Measurements from ENCODE around the gene NEB. TPM values are rescaled to one million over a fixed set of nuclear protein-coding genes. Genes with fewer than 3 reads are reported as not detected.

NEB gene
- total RNA-seq, 4 donors from 2014 or later, result 0.07 to 0.47 (median 0.21) TPM

DNA sequence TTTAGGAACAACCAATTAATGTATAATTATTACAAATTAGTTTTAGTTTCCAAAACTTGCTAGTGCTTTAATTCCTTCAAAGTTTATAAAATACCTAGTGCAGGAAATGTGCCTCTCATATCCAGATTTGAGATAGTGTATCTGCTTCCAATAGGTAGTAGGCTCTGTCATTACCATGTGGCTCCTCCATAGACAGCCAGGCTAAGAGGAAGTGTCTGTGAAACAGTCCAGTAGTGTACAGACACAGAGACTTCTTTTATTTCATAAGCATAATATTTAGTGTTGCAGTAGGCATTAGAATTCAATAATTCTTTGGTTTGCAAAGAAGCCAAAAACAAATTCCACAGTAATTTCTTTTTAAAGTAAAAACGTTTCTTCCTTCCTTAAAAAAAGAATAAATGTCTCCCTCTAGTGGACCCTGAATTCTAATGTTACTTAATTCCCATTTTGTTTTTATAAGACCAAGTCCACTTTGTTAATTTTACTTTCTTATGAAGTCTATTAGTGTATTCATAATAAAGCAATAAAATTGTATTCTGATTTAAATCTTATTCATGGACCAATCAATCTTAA lies 101.2 kb downstream of the NEB start:
- no peak for ATAC-seq
- no peak for TF ChIP-seq POLR2AphosphoS5 (IDR thresholded peaks at IDR 0.05)
- TF ChIP-seq, protein P1, sequence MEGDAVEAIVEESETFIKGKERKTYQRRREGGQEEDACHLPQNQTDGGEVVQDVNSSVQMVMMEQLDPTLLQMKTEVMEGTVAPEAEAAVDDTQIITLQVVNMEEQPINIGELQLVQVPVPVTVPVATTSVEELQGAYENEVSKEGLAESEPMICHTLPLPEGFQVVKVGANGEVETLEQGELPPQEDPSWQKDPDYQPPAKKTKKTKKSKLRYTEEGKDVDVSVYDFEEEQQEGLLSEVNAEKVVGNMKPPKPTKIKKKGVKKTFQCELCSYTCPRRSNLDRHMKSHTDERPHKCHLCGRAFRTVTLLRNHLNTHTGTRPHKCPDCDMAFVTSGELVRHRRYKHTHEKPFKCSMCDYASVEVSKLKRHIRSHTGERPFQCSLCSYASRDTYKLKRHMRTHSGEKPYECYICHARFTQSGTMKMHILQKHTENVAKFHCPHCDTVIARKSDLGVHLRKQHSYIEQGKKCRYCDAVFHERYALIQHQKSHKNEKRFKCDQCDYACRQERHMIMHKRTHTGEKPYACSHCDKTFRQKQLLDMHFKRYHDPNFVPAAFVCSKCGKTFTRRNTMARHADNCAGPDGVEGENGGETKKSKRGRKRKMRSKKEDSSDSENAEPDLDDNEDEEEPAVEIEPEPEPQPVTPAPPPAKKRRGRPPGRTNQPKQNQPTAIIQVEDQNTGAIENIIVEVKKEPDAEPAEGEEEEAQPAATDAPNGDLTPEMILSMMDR (IDR thresholded peaks at IDR 0.05), result no peak
- TF ChIP-seq POLR2A (IDR thresholded peaks at IDR 0.05), result no peak
- TF ChIP-seq EP300 (IDR thresholded peaks at IDR 0.05), result no peak

GRCh38 chr2:151630372-151630771 lies 103.9 kb downstream of the NEB start:
- TF ChIP-seq EP300 (IDR thresholded peaks at IDR 0.05) (no peak), POLR2AphosphoS5 (IDR thresholded peaks at IDR 0.05) (no peak), POLR2A (IDR thresholded peaks at IDR 0.05) (no peak)
- TF ChIP-seq, protein P1 (IDR thresholded peaks at IDR 0.05), result no peak
- H3K27ac ChIP-seq, result no peak overlapping the region
- H3K4me3 ChIP-seq, result no peak overlapping the region
- H3K27me3 ChIP-seq, result no peaks in the 10 kb centered on the region
- H3K4me1 ChIP-seq, result no peaks in the 10 kb centered on the region
- no peaks in the 10 kb centered on the region for H3K36me3 ChIP-seq
- no peak for ATAC-seq
- 75 to 100% methylated on average over 1 of the region's 1 CpG for WGBS, 2 donors (ENCODE audit: low coverage in 1 of 2)
- peaks cover 0 to 10% (median 0%) of the 10 kb centered on the region in 3 donors for H3K9me3 ChIP-seq

More for the DNA sequence above, 101.2 kb downstream of the NEB start:
- Histone ChIP-seq H3K4me1 (peaks cover 0 to 9% (median 2%) of the 10 kb centered on the region in 3 donors), H3K27ac (no peak overlapping the region), H3K27me3 (no peaks in the 10 kb centered on the region), H3K4me3 (no peak overlapping the region), H3K36me3 (no peaks in the 10 kb centered on the region), H3K9me3 (peaks cover 0 to 10% (median 0%) of the 10 kb centered on the region in 3 donors)
- WGBS, 2 donors (ENCODE audit: low coverage in 1 of 2), result 15 to 22% methylated on average over 1 of the region's 1 CpG

DNA sequence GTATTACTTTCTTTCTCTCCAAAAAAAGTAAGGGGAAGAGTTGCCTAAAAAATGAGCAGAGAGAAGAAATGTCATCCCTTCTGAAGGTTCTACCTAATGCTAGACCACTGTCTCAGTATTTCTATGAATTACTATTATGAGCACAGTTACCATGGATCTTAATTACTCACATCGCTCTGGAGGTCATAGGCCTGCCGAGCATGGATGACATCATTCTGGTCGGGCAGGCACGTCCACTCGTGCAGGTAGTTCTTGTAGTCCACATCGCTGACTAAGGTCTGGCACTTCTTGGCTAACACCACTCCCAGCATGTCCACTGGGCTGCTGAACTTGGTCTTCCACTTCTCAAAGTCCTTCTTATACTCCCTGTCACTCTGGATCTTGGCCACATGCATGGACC lies 106.9 kb downstream of the NEB start:
- WGBS, 2 donors (ENCODE audit: low coverage in 1 of 2), result 91 to 92% methylated on average over 6 of the region's 6 CpGs
- Histone ChIP-seq H3K4me3 (no peak overlapping the region), H3K4me1 (no peaks in the 10 kb centered on the region)

GRCh38 chr2:151624271-151624670 lies 110.0 kb downstream of the NEB start:
- Histone ChIP-seq H3K27ac (no peak overlapping the region), H3K4me1 (no peaks in the 10 kb centered on the region), H3K36me3 (no peaks in the 10 kb centered on the region), H3K27me3 (no peaks in the 10 kb centered on the region), H3K9me3 (no peaks in the 10 kb centered on the region), H3K4me3 (no peak overlapping the region)
- no peak for ATAC-seq
- TF ChIP-seq POLR2AphosphoS5 (IDR thresholded peaks at IDR 0.05) (no peak), POLR2A (IDR thresholded peaks at IDR 0.05) (no peak), EP300 (IDR thresholded peaks at IDR 0.05) (no peak)
- TF ChIP-seq, protein P1 (IDR thresholded peaks at IDR 0.05), result no peak

More for the DNA sequence above, 106.9 kb downstream of the NEB start:
- H3K36me3 ChIP-seq, result no peaks in the 10 kb centered on the region
- ATAC-seq, result no peak
- H3K27ac ChIP-seq, result no peak overlapping the region
- no peaks in the 10 kb centered on the region for H3K9me3 ChIP-seq
- TF ChIP-seq EP300 (IDR thresholded peaks at IDR 0.05) (no peak), POLR2A (IDR thresholded peaks at IDR 0.05) (no peak)
- TF ChIP-seq, protein P1 (IDR thresholded peaks at IDR 0.05), result no peak
- no peaks in the 10 kb centered on the region for H3K27me3 ChIP-seq

DNA sequence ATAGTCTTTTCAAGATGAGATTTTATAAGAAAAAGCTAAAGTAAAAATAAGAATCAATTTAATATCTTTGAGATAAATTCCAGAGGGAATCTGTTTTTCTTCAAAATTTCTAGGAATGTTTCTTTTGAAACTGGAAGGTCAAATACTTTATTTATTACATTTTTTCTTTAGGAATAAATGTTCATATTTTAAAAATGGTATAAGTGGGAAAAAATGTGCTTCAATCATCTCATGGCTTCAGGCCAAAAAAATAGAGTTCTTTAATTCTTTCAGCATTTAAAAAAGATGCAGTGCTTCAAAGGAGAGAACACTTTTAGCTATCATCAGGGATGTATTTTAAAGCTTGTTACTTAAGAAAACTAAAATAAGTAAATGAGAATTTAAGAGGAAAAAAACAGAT lies 110.6 kb downstream of the NEB start:
- Histone ChIP-seq H3K4me1 (no peaks in the 10 kb centered on the region), H3K9me3 (no peaks in the 10 kb centered on the region), H3K4me3 (no peak overlapping the region), H3K27me3 (no peaks in the 10 kb centered on the region), H3K36me3 (no peaks in the 10 kb centered on the region), H3K27ac (no peak overlapping the region)
- no peak for ATAC-seq
- TF ChIP-seq POLR2AphosphoS5 (IDR thresholded peaks at IDR 0.05), result no peak
- TF ChIP-seq, protein P1 (IDR thresholded peaks at IDR 0.05), result no peak
- no peak for TF ChIP-seq EP300 (IDR thresholded peaks at IDR 0.05)
- TF ChIP-seq POLR2A (IDR thresholded peaks at IDR 0.05), result no peak

All from gastroesophageal sphincter (tissue), 4 donors.